ENCODE measurements around the gene ICAM5.
A peak's percentile ranks its signal among the peaks of the same experiment; 100 is the strongest.

The ICAM5 gene

DNA sequence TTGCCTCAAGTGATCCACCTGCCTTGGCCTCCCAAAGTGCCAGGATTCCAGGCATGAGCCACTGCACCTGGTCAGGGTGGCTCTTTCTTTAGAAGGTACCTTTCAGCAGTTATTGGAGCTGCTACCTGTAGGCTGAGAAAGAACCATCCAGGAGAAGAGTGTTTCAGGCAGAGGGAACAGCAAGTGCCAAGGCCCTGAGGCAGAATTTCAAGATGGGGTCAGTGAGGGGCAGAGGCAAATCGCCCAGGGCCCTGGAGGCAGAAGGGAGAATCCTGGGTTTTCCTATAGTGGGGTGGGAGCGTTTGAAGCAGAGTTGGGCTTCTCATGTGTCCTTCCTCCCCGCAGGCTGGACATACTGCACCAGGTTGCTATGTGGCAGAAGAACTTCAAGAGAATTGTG lies 35.5 kb upstream of the ICAM5 start:
- H3K4me3 ChIP-seq, result no peak overlapping the region
- no peak overlapping the region for H3K27ac ChIP-seq
- DNase-seq (ENCODE audit: low spot score), result no peak
- TF ChIP-seq, protein P1, sequence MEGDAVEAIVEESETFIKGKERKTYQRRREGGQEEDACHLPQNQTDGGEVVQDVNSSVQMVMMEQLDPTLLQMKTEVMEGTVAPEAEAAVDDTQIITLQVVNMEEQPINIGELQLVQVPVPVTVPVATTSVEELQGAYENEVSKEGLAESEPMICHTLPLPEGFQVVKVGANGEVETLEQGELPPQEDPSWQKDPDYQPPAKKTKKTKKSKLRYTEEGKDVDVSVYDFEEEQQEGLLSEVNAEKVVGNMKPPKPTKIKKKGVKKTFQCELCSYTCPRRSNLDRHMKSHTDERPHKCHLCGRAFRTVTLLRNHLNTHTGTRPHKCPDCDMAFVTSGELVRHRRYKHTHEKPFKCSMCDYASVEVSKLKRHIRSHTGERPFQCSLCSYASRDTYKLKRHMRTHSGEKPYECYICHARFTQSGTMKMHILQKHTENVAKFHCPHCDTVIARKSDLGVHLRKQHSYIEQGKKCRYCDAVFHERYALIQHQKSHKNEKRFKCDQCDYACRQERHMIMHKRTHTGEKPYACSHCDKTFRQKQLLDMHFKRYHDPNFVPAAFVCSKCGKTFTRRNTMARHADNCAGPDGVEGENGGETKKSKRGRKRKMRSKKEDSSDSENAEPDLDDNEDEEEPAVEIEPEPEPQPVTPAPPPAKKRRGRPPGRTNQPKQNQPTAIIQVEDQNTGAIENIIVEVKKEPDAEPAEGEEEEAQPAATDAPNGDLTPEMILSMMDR (IDR thresholded peaks at IDR 0.05), result no peak

DNA sequence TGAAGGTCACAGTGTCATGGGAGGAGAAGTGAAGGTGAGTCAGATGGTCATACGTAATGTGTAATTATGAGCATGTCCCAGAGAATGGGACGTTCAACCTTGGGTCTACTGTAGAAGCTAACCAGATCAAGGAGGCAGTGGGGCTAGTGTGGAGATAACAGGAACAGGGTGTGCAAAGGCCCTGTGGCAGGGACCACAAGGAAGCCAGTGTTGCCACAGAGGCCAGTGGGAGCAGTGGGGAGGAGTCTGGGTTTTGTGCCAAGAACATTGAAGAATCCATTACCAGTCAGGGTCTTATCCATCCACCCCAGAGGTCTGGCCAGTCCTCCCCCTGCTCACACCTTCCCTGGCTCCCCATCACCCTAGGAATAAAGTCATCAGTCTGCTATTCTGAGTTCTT lies 34.4 kb upstream of the ICAM5 start:
- H3K4me3 ChIP-seq, result no peak overlapping the region
- DNase-seq (ENCODE audit: low spot score), result no peak
- TF ChIP-seq, protein P1 (IDR thresholded peaks at IDR 0.05), result no peak
- H3K27ac ChIP-seq, result no peak overlapping the region

DNA sequence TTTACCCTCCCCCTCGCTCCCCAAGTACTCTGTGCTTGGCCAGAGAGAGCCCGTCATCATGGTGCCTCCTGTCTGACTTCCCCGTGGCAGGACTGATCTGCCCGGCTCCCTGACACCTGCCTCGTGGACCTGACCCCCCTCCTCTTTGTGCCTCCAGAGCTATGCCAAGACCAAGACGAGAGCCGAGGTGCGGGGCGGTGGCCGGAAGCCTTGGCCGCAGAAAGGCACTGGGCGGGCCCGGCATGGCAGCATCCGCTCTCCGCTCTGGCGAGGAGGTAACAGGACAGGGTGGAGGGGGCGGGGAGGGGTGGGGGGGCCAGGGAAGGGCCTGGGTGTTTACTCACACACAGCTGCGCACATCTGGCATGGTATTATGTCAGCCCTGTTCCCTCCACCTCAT lies 33.2 kb upstream of the ICAM5 start:
- Histone ChIP-seq H3K27ac (no peak overlapping the region), H3K4me3 (no peak overlapping the region)
- TF ChIP-seq, protein P1 (IDR thresholded peaks at IDR 0.05), result no peak
- no peak for DNase-seq (ENCODE audit: low spot score)

DNA sequence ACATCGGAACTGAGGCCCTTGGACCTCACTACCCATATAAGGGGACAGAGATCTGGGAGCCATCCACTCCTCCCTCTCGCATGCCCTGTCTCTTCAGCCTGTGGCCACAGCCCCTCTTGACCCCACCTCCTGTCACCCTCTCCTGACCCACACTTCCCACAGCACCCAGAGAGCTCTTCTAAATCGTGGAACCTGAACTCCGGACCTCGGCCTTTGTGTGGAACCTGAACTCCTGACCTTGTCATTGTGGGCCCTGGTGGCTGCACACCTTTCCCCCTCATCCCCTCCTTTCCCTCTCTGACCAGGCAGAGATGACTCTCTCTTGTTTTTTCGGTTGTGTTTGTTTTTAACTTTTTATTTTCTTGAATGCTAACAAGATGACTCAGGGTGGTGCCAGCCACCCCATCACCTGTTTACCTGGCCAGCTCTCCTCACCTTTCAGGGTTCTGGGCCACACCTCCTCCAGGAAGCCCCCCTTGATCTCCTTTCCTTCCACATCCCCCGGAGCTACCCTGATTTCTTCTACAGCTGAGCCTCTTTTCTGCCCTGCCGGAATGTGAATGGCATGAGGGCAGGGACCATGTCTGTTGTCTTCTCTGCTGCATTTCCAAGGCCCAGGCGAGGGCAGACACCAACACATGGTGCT lies 32.7 kb upstream of the ICAM5 start:
- no peak for DNase-seq (ENCODE audit: low spot score)
- H3K27ac ChIP-seq, result no peak overlapping the region
- no peak overlapping the region for H3K4me3 ChIP-seq
- TF ChIP-seq, protein P1 (IDR thresholded peaks at IDR 0.05), result no peak

DNA sequence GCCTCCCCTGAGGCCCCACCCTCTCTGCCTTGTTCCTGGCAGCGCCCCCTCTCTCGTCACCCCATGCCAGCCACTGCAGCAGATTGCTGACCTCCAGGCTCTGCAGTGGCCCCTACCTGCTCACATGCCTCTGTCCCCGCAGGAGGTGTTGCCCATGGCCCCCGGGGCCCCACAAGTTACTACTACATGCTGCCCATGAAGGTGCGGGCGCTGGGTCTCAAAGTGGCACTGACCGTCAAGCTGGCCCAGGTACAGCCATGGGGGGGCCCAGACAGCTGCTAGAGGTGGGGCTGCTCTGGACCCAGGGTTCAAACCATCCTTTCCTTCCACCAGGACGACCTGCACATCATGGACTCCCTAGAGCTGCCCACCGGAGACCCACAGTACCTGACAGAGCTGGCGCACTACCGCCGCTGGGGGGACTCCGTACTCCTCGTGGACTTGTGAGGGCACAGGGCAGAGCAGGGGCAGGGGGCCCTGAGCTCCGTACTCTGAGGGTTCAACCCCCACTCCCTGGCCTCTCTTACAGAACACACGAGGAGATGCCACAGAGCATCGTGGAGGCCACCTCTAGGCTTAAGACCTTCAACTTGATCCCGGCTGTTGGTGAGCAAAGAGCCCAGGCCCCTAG lies 31.6 kb upstream of the ICAM5 start:
- no peak overlapping the region for H3K4me3 ChIP-seq
- TF ChIP-seq, protein P1 (IDR thresholded peaks at IDR 0.05), result no peak
- no peak for DNase-seq (ENCODE audit: low spot score)
- no peak overlapping the region for H3K27ac ChIP-seq

DNA sequence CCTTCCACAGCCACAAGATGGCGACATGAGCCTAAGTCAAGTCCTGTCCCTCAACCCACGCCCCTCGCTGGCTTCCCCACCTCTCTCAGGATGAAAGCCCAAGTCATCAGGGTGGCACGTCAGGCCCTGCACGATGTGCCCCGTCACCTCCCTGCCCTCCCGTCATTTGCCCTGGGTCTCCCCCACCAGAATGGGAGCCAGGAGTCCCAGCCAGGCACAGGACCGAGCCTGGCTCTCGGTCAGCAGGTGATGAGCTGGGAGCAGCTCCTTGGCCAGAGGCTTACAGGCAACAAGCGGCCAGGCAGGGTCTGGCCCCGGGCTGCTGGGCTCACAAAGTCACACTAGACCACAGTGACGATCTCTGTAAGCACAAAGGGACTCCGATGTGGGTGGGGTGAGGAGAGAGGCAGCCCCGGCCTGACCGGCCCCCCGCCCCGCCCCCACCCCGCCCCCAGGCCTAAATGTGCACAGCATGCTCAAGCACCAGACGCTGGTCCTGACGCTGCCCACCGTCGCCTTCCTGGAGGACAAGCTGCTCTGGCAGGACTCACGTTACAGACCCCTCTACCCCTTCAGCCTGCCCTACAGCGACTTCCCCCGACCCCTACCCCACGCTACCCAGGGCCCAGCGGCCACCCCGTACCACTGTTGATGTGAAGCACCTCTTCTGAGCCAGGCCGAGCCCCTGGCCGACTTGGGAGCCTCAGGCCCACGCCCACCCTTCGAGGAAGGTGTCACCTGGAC lies 30.4 kb upstream of the ICAM5 start:
- DNase-seq (ENCODE audit: low spot score), result no peak
- Histone ChIP-seq H3K27ac (no peak overlapping the region), H3K4me3 (no peak overlapping the region)
- TF ChIP-seq, protein P1 (IDR thresholded peaks at IDR 0.05), result peak; percentile 50
